Esophagus squamous epithelium (tissue), 4 donors: ENCODE data around the gene MAST3.

Experiments
- POLR2A ChIP-seq, 4 donors: fragments of 450-650 bp; IDR thresholded peaks; one replicate each; pipeline ENCODE4 v1.6.1; 2017; ENCODE audit warnings: antibody characterized with exemption in 4 of 4, mild to moderate bottlenecking in 4 of 4, moderate library complexity in 3 of 4
- TF ChIP-seq, protein P1 (sequence below), 6 experiments: fragments of 450-650 bp in 4 of 6; fragments of 200-600 bp in 2 of 6; sonication (generic) in 2 of 6; IDR thresholded peaks; one replicate each; pipeline ENCODE4 v1.5.1; 2016 to 2019; ENCODE audit warnings: antibody characterized with exemption in 6 of 6, mild to moderate bottlenecking in 4 of 6, moderate library complexity in 4 of 6

- TF ChIP-seq, protein P1, sequence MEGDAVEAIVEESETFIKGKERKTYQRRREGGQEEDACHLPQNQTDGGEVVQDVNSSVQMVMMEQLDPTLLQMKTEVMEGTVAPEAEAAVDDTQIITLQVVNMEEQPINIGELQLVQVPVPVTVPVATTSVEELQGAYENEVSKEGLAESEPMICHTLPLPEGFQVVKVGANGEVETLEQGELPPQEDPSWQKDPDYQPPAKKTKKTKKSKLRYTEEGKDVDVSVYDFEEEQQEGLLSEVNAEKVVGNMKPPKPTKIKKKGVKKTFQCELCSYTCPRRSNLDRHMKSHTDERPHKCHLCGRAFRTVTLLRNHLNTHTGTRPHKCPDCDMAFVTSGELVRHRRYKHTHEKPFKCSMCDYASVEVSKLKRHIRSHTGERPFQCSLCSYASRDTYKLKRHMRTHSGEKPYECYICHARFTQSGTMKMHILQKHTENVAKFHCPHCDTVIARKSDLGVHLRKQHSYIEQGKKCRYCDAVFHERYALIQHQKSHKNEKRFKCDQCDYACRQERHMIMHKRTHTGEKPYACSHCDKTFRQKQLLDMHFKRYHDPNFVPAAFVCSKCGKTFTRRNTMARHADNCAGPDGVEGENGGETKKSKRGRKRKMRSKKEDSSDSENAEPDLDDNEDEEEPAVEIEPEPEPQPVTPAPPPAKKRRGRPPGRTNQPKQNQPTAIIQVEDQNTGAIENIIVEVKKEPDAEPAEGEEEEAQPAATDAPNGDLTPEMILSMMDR (IDR thresholded peaks at IDR 0.05), result no peak
- peak in 1 of 4 donors; percentile 63 for TF ChIP-seq POLR2A (IDR thresholded peaks at IDR 0.05)
These were observed 6.4 kb upstream of the MAST3 start for GRCh38 chr19:18091217-18091608.
